Measurements from ENCODE around the gene WBP1L.
"Not testable (repeated sequence)": the region's sequence is repeated elsewhere in the genome, so short reads cannot be mapped to it uniquely, and the experiment has no call there.

The WBP1L gene

GRCh38 chr10:102713814-102714620 is 29.7 kb upstream of the WBP1L start, which contains the start of gene ARL3:
TSS of gene ARL3 (minus strand) at chr10:102714397. CDS start at chr10:102714275, 122 bp downstream.
- peak within 1 kb of the TSS; percentile 100 for H3K4me3 ChIP-seq (replicated peaks; ENCODE audit: insufficient read depth, low read length)
- peak within 1 kb of the TSS; percentile 86 for H3K27ac ChIP-seq (replicated peaks)
- peak; percentile 98 for DNase-seq (ENCODE audit: low read depth in 1 of 2, low spot score in 1 of 2)

DNA sequence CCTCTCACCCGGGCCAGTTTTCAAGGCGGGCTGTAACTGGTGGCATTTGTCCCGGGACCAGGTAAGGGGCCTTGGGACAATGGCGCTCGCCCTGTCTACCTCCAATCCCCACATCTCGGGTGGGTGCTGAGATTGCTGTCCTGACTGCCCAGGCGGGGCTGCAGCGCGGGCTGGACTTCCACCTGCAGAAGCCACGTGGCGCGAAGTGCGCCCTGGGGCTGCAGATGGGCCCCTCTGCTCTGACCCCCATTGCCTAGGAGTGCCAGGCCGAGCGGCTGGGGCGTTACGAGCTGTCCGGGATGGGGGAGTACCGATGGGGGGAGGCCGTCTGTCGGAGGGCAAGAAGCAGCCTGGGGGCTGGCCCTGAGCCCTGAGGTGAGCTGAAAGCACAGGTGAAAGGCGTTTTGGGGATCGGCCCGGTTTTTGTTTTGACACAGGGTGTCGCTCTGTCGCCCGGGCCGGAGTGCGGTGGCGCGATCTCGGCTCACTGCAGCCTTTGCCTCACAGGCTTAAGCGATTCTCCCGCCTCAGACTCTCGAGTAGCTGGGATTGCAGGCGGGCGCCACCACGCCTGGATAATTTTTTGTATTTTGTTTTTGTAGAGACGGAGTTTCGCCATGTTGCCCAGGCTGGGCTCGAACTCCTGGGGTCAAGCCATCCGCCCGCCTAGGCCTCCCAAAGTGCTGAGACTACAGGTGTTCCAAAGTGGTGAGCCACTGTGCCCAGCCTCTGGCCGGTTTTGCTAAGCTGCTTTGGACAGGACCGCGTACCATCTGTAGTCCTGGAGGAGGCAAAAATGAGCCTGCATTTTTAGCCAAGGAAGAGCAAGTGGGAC is 28.9 kb upstream of the WBP1L start, which contains the start of gene SFXN2:
Gene SFXN2 (plus strand): TSS at position 16 of the 835 bp plus-strand sequence. CDS start 12,001 bp downstream, outside the sequence.
- Histone ChIP-seq H3K4me3 (replicated peaks; ENCODE audit: insufficient read depth, low read length) (peak within 1 kb of the TSS; percentile 100), H3K27me3 (ENCODE audit: insufficient read depth, poor library complexity, severe bottlenecking) (no peaks in the 10 kb centered on the region), H3K27ac (replicated peaks) (peak within 1 kb of the TSS; percentile 86)
- TF ChIP-seq GABPA (IDR thresholded peaks at IDR 0.05; ENCODE audit: low read depth) (no peak), POLR2AphosphoS5 (IDR thresholded peaks at IDR 0.05; ENCODE audit: low read depth) (peak; percentile 55; the same call in 1 of the 2 replicates)
- peak in 1 of 2 experiments; percentile 62 for DNase-seq (ENCODE audit: low read depth in 1 of 2, low spot score in 1 of 2)

More at GRCh38 chr10:102713814-102714620, 29.7 kb upstream of the WBP1L start, which contains the start of gene ARL3:
- TF ChIP-seq REST (IDR thresholded peaks at IDR 0.05; ENCODE audit: insufficient replicate concordance, low read depth) (peak; percentile 25), CTCF (IDR thresholded peaks at IDR 0.05; ENCODE audit: insufficient read depth, low read length) (peak; percentile 19), SPI1 (IDR thresholded peaks at IDR 0.05; ENCODE audit: borderline replicate concordance, low read depth) (peak; percentile 43; the same call in 1 of the 2 replicates), POLR2AphosphoS5 (IDR thresholded peaks at IDR 0.05; ENCODE audit: low read depth) (peak; percentile 49; the same call in 1 of the 2 replicates), GABPA (IDR thresholded peaks at IDR 0.05; ENCODE audit: low read depth) (no peak)
- H3K27me3 ChIP-seq (ENCODE audit: insufficient read depth, poor library complexity, severe bottlenecking) = no peaks in the 10 kb centered on the region

GRCh38 chr10:102715880-102716279 is 27.9 kb upstream of the WBP1L start:
- Histone ChIP-seq H3K4me3 (replicated peaks; ENCODE audit: insufficient read depth, low read length) (no peak overlapping the region), H3K27me3 (ENCODE audit: insufficient read depth, poor library complexity, severe bottlenecking) (no peaks in the 10 kb centered on the region), H3K27ac (replicated peaks) (no peak overlapping the region)
- no peak for TF ChIP-seq POLR2AphosphoS5 (IDR thresholded peaks at IDR 0.05; ENCODE audit: low read depth)
- no peak for TF ChIP-seq CTCF (IDR thresholded peaks at IDR 0.05; ENCODE audit: insufficient read depth, low read length)
- no peak for TF ChIP-seq REST (IDR thresholded peaks at IDR 0.05; ENCODE audit: insufficient replicate concordance, low read depth)
- TF ChIP-seq GABPA (IDR thresholded peaks at IDR 0.05; ENCODE audit: low read depth) = no peak
- TF ChIP-seq SPI1 (IDR thresholded peaks at IDR 0.05; ENCODE audit: borderline replicate concordance, low read depth) = no peak
- no peak for DNase-seq (ENCODE audit: low read depth in 1 of 2, low spot score in 1 of 2)

GRCh38 chr10:102716900-102717565 is 26.7 kb upstream of the WBP1L start:
- not testable (repeated sequence) for H3K27ac ChIP-seq (replicated peaks); H3K4me3 ChIP-seq (replicated peaks; ENCODE audit: insufficient read depth, low read length); DNase-seq (ENCODE audit: low read depth in 1 of 2, low spot score in 1 of 2); H3K27me3 ChIP-seq (ENCODE audit: insufficient read depth, poor library complexity, severe bottlenecking)

Measured in HL-60 (cell line).